Measurements from ENCODE around the gene TULP1.

DNA sequence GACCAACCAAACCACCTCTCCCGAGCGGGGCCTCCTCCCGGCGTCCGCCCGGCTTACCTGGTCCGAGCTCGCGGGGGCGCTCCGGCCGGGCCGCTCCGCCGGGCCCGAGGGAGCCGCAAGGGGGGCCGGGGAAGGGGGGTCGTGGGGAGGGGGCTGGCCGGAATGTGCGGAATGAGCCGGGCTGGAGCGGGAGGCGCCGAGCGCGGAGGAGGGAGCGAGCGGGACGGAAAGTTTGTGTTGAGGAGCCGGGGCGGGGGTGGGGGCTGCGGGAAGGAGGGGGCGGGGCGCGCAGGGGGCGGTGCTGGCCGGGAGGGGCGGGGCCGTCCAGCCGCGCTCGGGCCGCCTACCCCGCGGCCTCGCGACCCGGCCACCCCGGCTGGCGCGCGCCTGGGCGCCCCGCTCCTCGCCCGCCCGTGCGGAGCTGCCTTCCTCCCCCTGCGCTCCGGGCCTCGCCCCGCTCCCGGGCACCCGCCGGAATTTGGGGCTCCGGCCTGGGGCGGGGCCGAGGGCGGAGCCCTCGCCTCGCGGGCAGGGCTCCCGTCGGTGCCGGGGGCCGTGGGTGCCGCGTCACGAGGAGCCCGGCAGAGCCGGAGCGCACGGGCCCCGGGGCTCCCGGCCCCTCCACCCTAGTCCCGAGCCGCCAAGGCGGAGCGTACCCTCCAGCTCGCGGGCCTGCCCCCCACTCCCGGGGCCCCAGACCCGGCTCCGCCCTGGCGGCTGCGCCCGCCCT lies 15.7 kb downstream of the TULP1 start, which contains the start of gene TEAD3:
- TF ChIP-seq, protein P1, sequence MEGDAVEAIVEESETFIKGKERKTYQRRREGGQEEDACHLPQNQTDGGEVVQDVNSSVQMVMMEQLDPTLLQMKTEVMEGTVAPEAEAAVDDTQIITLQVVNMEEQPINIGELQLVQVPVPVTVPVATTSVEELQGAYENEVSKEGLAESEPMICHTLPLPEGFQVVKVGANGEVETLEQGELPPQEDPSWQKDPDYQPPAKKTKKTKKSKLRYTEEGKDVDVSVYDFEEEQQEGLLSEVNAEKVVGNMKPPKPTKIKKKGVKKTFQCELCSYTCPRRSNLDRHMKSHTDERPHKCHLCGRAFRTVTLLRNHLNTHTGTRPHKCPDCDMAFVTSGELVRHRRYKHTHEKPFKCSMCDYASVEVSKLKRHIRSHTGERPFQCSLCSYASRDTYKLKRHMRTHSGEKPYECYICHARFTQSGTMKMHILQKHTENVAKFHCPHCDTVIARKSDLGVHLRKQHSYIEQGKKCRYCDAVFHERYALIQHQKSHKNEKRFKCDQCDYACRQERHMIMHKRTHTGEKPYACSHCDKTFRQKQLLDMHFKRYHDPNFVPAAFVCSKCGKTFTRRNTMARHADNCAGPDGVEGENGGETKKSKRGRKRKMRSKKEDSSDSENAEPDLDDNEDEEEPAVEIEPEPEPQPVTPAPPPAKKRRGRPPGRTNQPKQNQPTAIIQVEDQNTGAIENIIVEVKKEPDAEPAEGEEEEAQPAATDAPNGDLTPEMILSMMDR (IDR thresholded peaks at IDR 0.05; ENCODE audit: insufficient read depth, low read length, poor library complexity, severe bottlenecking): no peak
- no peak for TF ChIP-seq EZH2phosphoT487 (conservative IDR thresholded peaks at IDR 0.05; ENCODE audit: low read length)

All from SU-DHL-6 (cell line).